Muscle of arm (tissue), 12 donors: ENCODE measurements around the gene GDI1. TPM values are rescaled to one million over a fixed set of nuclear protein-coding genes. Genes with fewer than 3 reads are reported as not detected.

Experiments
- DNase-seq: peaks from one replicate; pipeline ENCODE4 v3.0.0-alpha.2; 2013
- polyA plus RNA-seq, 12 donors: library from polyadenylated mRNA; unstranded; fragments of 120-200 nt; gene quantifications; one replicate each; pipeline ENCODE4 v1.2.1, GENCODE V29; 2013; ENCODE audit not compliant: insufficient read length in 12 of 12

GDI1 gene
- polyA plus RNA-seq, 12 donors: 70.4 to 137 (median 83.8) TPM; not detected in 1

DNA sequence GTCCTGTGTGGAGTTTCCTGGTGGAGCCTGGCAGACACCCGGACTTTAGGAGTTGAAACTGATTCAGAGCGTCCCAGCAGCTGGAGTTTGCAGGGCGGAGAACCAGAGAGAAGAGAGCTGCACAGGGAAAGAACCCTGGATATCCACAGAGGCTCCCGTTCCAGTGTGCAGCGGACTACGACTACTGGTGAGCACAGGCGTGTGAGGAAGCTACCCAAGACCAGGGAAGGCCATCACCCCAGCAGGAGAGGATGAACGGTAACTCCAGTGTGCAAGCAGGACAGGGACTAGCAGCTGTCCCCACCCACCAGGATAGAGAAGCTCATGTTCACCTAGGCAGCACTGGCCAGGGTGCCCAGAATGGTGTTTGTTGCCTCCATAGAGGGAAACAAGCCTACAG, 39.9 kb downstream of the GDI1 start:
- DNase-seq: no peak

DNA sequence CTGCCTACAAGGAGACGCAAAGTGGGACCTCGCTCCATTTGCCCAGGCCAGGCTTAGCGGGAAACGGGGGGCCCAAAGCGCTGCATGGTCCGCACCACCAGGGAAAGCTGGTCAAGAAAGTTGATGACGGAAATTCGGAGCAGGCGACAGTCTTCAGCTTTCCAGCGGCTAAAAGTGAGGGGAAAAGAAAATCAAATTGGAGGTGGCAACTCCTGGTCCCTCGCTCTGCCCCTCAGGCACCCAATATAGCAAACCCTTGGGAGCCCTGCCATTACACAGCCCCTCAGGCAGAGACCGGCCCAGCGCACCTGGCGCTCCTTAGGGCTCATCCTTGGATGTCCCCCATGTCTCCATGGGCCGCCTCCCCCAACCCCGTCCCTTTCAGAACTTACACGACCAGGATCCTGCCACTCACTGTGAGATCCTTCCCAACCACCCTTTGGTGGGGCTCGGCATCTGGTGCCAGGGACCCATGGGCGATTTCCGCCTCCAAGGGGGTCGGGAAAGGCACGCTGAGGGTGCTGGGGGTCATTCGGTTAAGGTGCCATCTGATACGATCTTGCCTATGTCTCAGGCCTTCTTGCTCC, 41.0 kb downstream of the GDI1 start:
- no peak for DNase-seq

- peak; percentile 88 for DNase-seq
These were observed 42.0 kb downstream of the GDI1 start, which contains the start of gene LAGE3 for GRCh38 chrX:154478728-154479622. Gene LAGE3, minus strand, starts transcription at chrX:154479281. Its CDS starts 366 bp downstream, at chrX:154478915.

- DNase-seq: no peak
These were observed 44.2 kb downstream of the GDI1 start for GRCh38 chrX:154481195-154481594.

DNA sequence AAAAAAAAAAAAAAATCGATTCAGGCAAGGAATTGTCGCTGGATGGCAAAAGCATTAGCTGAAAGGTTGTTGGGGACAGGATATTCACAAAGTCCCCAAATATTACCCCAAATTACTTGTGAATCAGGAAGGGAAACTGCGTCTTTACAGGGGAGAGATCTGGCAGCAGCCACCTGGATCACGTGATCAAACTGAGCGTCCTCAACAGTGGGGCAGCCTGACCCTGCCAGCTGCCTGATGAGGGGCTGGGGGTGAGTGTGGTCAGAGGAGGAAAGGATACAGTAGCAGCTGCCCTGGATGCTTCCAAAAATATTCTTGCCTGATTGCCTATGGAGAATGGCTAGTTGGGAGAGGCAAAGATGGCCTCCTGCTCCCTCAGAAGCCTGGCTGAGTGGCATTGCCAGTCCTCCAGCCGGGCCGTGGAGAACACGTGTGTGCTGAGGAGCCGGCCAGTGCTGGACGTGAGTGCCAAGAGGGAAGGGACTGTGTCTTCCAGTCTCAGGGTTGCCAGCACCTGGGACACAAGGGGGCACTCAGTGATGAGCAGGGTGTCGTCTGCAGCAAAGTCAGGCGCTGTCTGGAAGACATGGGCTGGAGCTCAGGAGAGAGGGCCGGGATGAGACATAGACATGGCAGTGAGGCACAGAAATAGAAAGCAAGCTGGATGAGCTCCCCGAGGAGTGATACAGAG, 45.1 kb downstream of the GDI1 start:
- no peak for DNase-seq

- no peak for DNase-seq
These were observed 45.8 kb downstream of the GDI1 start for GRCh38 chrX:154482786-154483185.

DNA sequence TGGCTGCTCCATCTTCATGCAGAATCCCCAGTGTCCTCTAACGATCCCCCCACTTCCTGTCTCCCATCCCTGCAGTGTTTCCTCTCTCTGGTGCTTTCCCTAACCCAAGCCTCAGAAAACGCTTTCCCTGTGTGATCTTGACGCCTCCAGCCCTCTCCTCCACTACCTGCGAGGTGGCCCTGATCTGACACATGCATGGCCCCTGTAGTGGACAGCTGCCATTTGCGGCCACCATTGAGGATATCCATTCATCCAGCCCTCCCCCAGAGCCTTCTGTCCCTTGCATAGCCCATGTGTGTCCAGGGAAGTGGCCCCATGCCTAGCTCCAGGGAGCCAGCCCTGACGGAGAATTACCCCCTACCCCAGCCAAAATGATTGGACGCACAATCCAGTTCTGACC, 46.4 kb downstream of the GDI1 start:
- DNase-seq: no peak

DNA sequence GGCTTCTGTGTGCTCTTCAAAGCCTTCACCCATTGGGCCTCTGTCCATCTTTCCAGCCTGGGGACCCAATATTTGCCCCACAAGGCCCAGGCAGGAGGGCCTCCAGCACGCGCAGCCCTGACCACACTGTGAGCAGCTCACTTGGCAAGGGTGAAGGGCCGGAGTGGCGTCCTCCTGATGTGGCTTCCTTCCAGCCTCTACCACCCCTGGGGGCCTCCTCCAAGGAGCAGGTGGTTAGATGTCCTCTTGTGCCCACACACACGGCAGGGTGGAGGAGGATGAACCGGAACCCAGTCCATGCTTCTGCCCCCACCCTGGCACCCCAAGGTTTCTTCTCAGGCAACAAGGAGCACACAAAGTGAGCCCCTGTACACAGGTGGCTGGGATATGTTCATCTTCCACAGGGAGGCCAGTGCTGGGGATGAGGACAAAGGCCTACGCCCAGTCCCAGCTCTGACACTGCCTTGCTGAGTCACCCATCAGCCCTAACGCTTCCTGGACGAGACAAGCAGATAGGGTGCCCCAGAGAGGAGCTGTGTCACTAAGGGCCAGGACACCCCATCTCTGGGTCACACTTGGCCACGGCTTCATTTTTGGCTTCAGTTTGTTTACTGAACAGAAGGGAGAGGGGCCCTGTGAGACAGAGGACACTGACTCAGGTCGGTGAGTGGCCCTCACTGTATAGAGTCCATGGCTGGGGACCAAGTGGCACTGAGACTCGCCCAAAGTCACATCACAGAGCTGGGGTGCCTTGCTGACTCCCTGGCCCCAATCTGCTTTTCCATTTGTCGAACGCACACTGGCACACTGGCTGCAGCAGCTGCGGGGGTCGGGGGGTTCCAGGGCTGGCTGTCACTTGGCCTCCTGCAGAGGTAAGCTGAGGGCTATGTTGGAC, 47.5 kb downstream of the GDI1 start:
- no peak for DNase-seq

DNA sequence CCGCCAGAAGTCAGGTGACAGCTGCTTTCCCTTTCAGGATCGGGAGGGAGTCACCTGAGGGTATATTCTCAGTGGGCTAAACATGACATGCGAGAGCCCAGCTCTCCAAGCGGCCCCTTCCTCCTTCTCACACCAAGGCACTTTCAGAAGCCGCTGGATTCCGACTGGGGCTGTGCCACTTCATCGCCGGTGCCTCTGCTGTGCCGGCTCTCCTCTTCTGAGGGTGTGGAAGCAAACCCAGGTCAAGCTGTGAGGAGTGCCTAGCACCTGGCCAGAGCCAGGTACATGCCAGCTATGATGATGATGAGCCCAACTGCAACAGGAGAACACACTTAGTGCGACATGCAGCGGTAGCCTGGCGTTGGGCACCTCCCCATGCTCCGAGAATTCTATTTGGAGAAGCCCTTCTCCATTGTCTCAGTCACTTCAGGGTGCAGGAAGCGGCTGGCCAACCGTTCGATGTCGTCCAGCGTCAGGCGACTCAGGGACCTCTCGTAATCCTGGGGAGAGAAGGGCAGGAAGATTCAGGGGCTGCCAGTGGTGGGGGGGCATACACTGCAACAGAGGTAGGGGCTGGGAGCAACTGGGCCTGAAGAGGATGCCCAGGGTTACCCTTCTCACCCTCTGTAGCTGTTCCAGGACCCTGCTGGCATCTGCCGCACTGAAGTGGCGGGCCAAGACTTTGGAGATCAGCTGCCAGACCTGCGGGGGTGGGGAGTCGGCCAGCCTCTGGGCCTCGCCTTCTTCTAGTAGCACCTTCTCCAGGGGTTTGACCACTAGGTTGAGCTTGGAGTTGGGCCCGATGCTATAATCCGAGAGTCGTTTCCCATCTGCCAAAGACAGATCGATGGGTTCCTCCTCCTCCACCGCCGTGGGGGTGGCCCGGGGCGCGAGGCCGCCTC, 48.4 kb downstream of the GDI1 start:
- no peak for DNase-seq

DNA sequence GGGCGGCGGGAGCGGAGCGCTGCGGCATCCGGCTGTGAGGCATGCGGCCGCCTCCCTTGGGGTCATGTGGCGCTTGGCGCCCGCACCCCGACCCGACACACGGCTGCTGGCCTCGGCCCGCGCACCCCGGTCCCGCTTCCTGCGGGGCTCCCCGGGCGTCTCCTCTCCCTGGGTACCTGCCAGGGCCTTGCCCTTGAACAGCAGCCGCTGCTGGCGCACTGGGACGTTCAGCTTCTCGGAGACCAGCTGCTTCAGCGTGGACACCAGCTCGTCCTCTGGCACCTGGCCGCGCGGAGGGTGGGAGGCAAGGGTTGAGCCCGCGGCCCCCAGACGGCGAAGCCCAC, 49.1 kb downstream of the GDI1 start:
- no peak for DNase-seq

GRCh38 chrX:154486396-154487207, 49.6 kb downstream of the GDI1 start, which contains the start of gene UBL4A:
Gene UBL4A, minus strand, starts transcription at chrX:154486615. Its CDS starts 31 bp downstream, at chrX:154486584.
- no peak for DNase-seq

- no peak for DNase-seq
These were observed 50.8 kb downstream of the GDI1 start for GRCh38 chrX:154487518-154488290.

DNA sequence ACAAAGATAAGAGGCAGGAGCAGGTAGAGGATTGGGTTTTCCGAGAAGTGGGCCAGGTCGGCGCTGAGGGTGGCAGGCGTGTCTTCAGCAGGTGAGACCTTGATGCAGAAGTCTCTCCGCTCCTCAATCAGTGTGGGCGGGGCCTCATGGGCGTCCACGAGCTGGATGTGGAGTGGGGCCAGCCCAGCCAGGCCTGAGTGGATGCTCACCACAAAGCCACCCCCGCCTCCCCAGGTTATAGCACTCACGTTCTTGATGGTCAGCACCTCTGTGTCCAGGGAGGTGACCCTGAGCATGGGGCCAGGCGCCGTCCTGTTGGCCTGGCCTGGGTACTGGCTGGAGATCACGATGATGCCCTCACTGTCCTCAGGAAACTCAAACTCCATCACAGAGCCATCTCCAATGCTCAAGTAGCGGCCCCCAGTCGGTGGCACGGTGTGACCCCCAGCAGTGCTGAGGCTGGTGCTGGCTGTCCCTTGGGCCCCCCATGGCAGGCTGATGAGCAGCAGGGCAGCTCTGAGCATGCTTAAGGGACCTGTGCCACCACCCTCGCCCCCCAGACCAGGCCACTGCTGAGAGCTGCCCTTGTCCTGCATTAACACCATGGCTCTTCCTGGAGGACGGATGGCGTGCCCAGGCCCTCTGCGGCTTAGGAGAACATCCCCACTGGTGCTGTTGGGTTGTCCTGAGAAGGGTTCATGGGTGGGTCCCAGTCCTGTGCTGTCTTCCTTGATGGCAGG, 51.6 kb downstream of the GDI1 start:
- DNase-seq: no peak

- DNase-seq: no peak
These were observed 52.2 kb downstream of the GDI1 start for GRCh38 chrX:154489182-154489581.

DNA sequence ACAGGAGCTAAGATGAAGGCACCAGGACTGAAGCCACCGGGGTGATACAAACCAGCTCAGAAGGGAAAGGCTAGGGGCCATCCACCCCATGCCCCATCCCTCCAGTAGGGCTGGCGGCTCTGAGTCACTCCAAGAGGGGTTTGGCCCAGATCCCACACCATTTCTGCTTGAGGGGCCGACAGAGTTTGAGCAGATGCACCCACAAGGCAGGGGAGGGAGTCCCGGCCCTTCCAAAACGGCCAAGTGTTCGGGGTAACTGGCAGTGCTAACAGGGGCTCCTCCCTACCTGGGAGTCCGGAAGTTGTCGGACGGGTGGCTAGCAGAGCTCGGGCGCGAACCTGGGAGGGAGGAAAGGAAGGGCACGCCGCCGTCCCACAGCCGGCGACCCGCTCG, 53.1 kb downstream of the GDI1 start:
- no peak for DNase-seq

- peak; percentile 90 for DNase-seq
These were observed 53.6 kb downstream of the GDI1 start, which contains the start of gene SLC10A3 for GRCh38 chrX:154490414-154491083. Gene SLC10A3, minus strand, starts transcription at chrX:154490629. Its CDS starts 1,689 bp downstream, at chrX:154488940.
